Neural progenitor cell (in vitro differentiated cells): Measurements from ENCODE around the gene SPATA31C1. TPM values are rescaled to one million over a fixed set of nuclear protein-coding genes. Genes with fewer than 3 reads are reported as not detected.

ENCODE experiments used
- DNase-seq: peaks from one replicate; pipeline ENCODE4 v3.0.0-alpha.2; 2016; ENCODE audit warnings: low spot score
- H2AFZ ChIP-seq: fragments of 200-600 bp; sonication (generic); replicated peaks from 2 replicates; pipeline ENCODE4 v1.6.1; 2016; ENCODE audit warnings: antibody characterized with exemption
- H3F3A ChIP-seq: fragments of 200-600 bp; sonication (generic); 2 replicates; pipeline ENCODE4 v1.6.1; 2016; ENCODE audit warnings: antibody characterized with exemption, low read depth
- H3K27ac ChIP-seq: fragments of 200-600 bp; sonication (generic); 2 replicates; pipeline ENCODE4 v1.5.1; 2016; ENCODE audit warnings: mild to moderate bottlenecking
- H3K27me3 ChIP-seq: fragments of 200-600 bp; sonication (generic); 2 replicates; pipeline ENCODE4 v1.6.1; 2016; ENCODE audit warnings: mild to moderate bottlenecking, moderate library complexity
- H3K36me3 ChIP-seq: fragments of 200-600 bp; sonication (generic); 2 replicates; pipeline ENCODE4 v1.5.1; 2016
- H3K4me1 ChIP-seq: fragments of 200-600 bp; sonication (generic); 2 replicates; pipeline ENCODE4 v1.6.1; 2016; ENCODE audit warnings: mixed run types
- H3K4me2 ChIP-seq: fragments of 200-600 bp; sonication (generic); 2 replicates; pipeline ENCODE4 v1.6.1; 2016
- H3K4me3 ChIP-seq: fragments of 200-600 bp; sonication (generic); 2 replicates; pipeline ENCODE4 v1.5.1; 2016
- H3K79me2 ChIP-seq: fragments of 200-600 bp; sonication (generic); 2 replicates; pipeline ENCODE4 v1.6.1; 2016; ENCODE audit warnings: low read depth
- H3K9ac ChIP-seq: fragments of 200-600 bp; sonication (generic); 2 replicates; pipeline ENCODE4 v1.6.1; 2016
- H3K9me3 ChIP-seq: fragments of 200-600 bp; sonication (generic); 2 replicates; pipeline ENCODE4 v1.5.1; 2016; ENCODE audit warnings: low read depth
- H4K20me1 ChIP-seq: fragments of 200-600 bp; sonication (generic); 2 replicates; pipeline ENCODE4 v1.6.1; 2016; ENCODE audit warnings: low read depth
- H3K27ac Mint-ChIP-seq: 3 replicates; pipeline ENCODE4 v1.8.0; 2021; ENCODE audit warnings: mixed read lengths
- H3K27me3 Mint-ChIP-seq: 2 replicates; pipeline ENCODE4 v1.8.0; 2022; ENCODE audit warnings: low read depth, mild to moderate bottlenecking, inconsistent platforms, moderate library complexity, mixed read lengths; ENCODE audit not compliant: insufficient read depth
- H3K36me3 Mint-ChIP-seq: 3 replicates; pipeline ENCODE4 v1.8.0; 2021; ENCODE audit warnings: mixed read lengths
- H3K4me1 Mint-ChIP-seq: 3 replicates; pipeline ENCODE4 v1.8.0; 2021; ENCODE audit warnings: mixed read lengths
- H3K4me3 Mint-ChIP-seq: 3 replicates; pipeline ENCODE4 v1.8.0; 2021; ENCODE audit warnings: mild to moderate bottlenecking, moderate library complexity, mixed read lengths
- H3K9me3 Mint-ChIP-seq: 3 replicates; pipeline ENCODE4 v1.8.0; 2020; ENCODE audit warnings: mixed read lengths
- CTCF ChIP-seq: fragments of 200-600 bp; sonication (generic); IDR thresholded peaks from 2 replicates; pipeline ENCODE4 v1.5.1; 2017; ENCODE audit warnings: antibody characterized with exemption, mild to moderate bottlenecking
- EZH2 ChIP-seq: fragments of 200-600 bp; sonication (generic); IDR thresholded peaks from 2 replicates; pipeline ENCODE4 v1.6.1; 2017; ENCODE audit warnings: antibody characterized with exemption, mild to moderate bottlenecking, moderate library complexity
- EZH2phosphoT487 ChIP-seq: fragments of 200-600 bp; sonication (generic); IDR thresholded peaks from 2 replicates; pipeline ENCODE4 v1.6.1; 2017; ENCODE audit warnings: antibody characterized with exemption
- total RNA-seq: library from RNA; depleted of rRNA; stranded (reverse); fragments of >200 nt; gene quantifications from 2 replicates; pipeline ENCODE4 v1.2.3, GENCODE V29; 2015; ENCODE audit warnings: low replicate concordance

SPATA31C1 gene
- total RNA-seq, 1 donor from 2014 or later: not detected

DNA sequence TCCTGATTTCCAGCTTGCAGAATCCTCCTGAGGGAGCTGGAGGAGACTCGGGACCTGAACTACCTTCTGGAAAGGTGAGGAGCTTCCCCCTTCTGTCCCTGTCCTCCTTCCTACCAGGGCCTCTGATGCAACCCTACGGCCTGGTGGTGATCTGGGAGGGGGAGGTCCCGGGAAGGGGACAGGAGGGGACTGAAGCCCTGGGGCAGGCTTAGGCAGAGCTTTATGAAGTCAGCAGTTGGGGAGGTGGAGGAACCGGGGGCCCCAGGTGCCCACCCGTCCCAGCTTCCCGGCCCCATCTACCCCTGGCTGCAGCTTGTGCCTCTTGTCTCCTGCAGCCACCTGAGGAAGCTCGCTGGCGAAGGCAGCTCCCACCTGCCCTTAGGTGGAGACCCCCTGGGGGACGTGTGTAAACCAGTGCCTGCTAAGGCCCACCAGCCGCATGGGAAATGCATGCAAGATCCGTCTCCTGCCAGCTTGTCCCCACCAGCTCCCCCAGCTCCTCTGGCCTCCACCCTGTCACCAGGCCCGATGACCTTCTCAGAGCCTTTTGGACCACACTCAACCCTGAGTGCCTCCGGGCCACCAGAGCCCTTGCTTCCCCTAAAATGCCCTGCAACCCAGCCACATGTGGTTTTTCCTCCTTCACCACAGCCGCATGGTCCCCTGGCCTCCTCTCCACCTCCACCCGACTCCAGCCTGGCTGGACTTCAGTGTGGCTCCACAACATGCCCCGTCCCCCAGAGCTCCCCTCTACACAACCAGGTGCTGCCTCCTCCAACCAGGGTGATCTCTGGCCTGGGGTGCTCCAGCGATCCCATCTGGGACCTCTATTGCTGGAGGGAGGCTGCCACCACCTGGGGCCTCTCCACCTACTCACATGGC is 32.9 kb upstream of the SPATA31C1 start:
- Mint-ChIP-seq H3K27me3 (peaks cover 3% of the 10 kb centered on the region), H3K4me1 (peaks cover 7% of the 10 kb centered on the region), H3K27ac (no peak overlapping the region), H3K36me3 (no peaks in the 10 kb centered on the region), H3K4me3 (no peak overlapping the region), H3K9me3 (no peaks in the 10 kb centered on the region)
- no peak overlapping the region for H3K4me3 ChIP-seq
- no peaks in the 10 kb centered on the region for H4K20me1 ChIP-seq
- no peaks in the 10 kb centered on the region for H3K9me3 ChIP-seq
- no peak overlapping the region for H2AFZ ChIP-seq
- DNase-seq: no peak
- no peak overlapping the region for H3K9ac ChIP-seq
- H3F3A ChIP-seq: no peaks in the 10 kb centered on the region
- TF ChIP-seq CTCF (no peak), EZH2 (no peak), EZH2phosphoT487 (no peak)
- H3K36me3 ChIP-seq: no peaks in the 10 kb centered on the region
- H3K27me3 ChIP-seq: no peaks in the 10 kb centered on the region
- no peak overlapping the region for H3K27ac ChIP-seq
- H3K4me1 ChIP-seq: peaks cover 9% of the 10 kb centered on the region
- no peaks in the 10 kb centered on the region for H3K79me2 ChIP-seq
- no peak overlapping the region for H3K4me2 ChIP-seq

GRCh38 chr9:87885484-87886189 is 32.1 kb upstream of the SPATA31C1 start:
- peaks cover 3% of the 10 kb centered on the region for H3K27me3 Mint-ChIP-seq
- no peaks in the 10 kb centered on the region for H3F3A ChIP-seq
- no peak overlapping the region for H3K27ac Mint-ChIP-seq
- no peak overlapping the region for H3K4me3 Mint-ChIP-seq
- H3K4me3 ChIP-seq: no peak overlapping the region
- no peak overlapping the region for H3K9ac ChIP-seq
- no peaks in the 10 kb centered on the region for H3K79me2 ChIP-seq
- TF ChIP-seq EZH2phosphoT487: no peak
- TF ChIP-seq EZH2: no peak
- TF ChIP-seq CTCF: no peak
- no peak for DNase-seq
- H3K9me3 ChIP-seq: no peaks in the 10 kb centered on the region
- H3K27me3 ChIP-seq: no peaks in the 10 kb centered on the region
- no peaks in the 10 kb centered on the region for H3K9me3 Mint-ChIP-seq
- no peak overlapping the region for H2AFZ ChIP-seq
- H4K20me1 ChIP-seq: no peaks in the 10 kb centered on the region
- H3K27ac ChIP-seq: no peak overlapping the region
- no peaks in the 10 kb centered on the region for H3K36me3 ChIP-seq
- peaks cover 9% of the 10 kb centered on the region for H3K4me1 ChIP-seq
- H3K4me1 Mint-ChIP-seq: peaks cover 7% of the 10 kb centered on the region
- no peaks in the 10 kb centered on the region for H3K36me3 Mint-ChIP-seq
- H3K4me2 ChIP-seq: no peak overlapping the region

- no peaks in the 10 kb centered on the region for H3F3A ChIP-seq
- no peaks in the 10 kb centered on the region for H3K9me3 Mint-ChIP-seq
- H3K79me2 ChIP-seq: no peaks in the 10 kb centered on the region
- TF ChIP-seq EZH2phosphoT487 (no peak), EZH2 (no peak), CTCF (no peak)
- no peak overlapping the region for H3K4me3 ChIP-seq
- no peak overlapping the region for H3K4me3 Mint-ChIP-seq
- no peak overlapping the region for H3K27ac ChIP-seq
- peaks cover 9% of the 10 kb centered on the region for H3K4me1 ChIP-seq
- no peaks in the 10 kb centered on the region for H3K36me3 Mint-ChIP-seq
- H3K27ac Mint-ChIP-seq: no peak overlapping the region
- peaks cover 3% of the 10 kb centered on the region for H3K27me3 Mint-ChIP-seq
- peaks cover 7% of the 10 kb centered on the region for H3K4me1 Mint-ChIP-seq
- no peak overlapping the region for H3K4me2 ChIP-seq
- H2AFZ ChIP-seq: no peak overlapping the region
- no peaks in the 10 kb centered on the region for H3K36me3 ChIP-seq
- no peaks in the 10 kb centered on the region for H3K9me3 ChIP-seq
- no peak for DNase-seq
- no peaks in the 10 kb centered on the region for H3K27me3 ChIP-seq
- no peaks in the 10 kb centered on the region for H4K20me1 ChIP-seq
- no peak overlapping the region for H3K9ac ChIP-seq
These were observed 31.4 kb upstream of the SPATA31C1 start for GRCh38 chr9:87886210-87886932.
